ENCODE results near the gene COP1.

DNA sequence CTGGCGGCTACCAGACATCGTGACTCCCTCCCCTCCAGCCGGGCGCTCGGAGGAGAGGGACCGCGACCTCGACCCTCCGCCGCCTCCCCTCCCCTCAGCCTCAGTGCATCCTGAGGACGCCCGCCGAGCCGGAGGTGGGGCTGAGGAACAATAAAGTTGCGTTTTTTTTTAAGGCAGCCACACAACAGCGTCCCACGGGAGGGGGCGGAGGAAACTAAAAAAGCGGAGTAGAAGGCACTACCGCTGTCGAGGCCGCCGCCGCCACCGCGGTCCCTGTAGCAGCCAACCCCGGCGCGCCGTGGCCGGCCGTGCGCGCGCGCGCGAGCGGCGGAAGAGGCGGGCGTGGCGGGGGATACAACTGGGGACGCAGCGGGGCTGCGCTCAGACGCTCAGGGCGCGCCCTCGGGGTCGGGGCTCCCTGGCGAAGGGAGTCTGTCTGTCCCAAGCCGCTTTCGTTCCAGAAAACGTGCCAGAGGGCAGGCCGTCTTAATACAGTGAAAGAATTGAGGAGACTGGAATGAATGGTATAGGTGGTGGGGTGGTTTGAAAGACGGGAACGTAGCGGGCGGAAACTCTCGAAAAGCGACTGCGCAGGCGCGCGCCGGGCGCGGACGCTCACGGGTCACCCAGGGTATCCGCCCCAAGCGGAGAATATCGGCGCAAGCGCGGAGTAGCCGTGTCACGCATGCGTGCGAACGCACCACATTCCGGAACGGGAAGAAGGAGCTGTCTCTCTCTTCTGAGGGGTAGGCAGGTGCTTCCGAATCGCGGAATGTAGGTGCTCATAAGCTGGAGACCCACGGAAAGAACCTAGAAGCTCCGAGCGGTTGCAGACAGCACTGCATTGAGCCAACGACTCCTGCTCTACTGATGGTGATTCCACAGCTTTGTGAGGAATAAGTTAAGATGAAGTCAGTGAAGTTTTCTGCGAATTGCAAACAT, at the start of gene COP1:
- TF ChIP-seq POLR2A (IDR thresholded peaks at IDR 0.05; ENCODE audit: low read depth) (peak; percentile 52), POLR2AphosphoS5 (IDR thresholded peaks at IDR 0.05) (peak; percentile 85 to 92)
